Tibial nerve (tissue), 3 donors: Measurements from ENCODE around the gene AKR1C4.

ENCODE experiments used
- POLR2A ChIP-seq, 2 donors: fragments of 450-650 bp; IDR thresholded peaks; one replicate each; pipeline ENCODE4 v1.6.1; 2017; ENCODE audit warnings: antibody characterized with exemption in 2 of 2, mild to moderate bottlenecking in 2 of 2, moderate library complexity in 2 of 2
- TF ChIP-seq, protein P1 (sequence below), 5 experiments: fragments of 200-600 bp in 3 of 5; fragments of 450-650 bp in 2 of 5; sonication (generic) in 3 of 5; IDR thresholded peaks; one replicate each; pipeline ENCODE4 v1.5.1; 2016 to 2019; ENCODE audit warnings: antibody characterized with exemption in 5 of 5, mild to moderate bottlenecking in 3 of 5, moderate library complexity in 2 of 5

DNA sequence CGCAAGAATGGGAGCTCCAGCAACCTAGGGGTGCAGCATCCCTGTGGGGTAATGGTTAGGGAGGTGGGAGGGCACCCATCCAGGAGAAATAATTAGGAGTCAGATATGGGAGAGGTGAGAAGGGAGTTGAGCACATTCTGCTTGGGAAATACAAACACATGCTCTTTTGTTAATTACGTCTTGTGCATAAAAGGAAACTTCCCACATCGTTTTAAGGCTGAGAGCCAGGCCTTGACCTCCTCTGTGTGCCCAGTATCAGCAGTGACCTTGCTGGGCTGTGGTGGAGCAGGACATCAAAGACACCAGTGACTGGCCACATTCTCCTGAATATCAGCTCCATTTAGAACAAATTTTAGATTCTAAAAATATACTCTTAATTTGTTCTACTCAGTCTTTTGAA, 22.6 kb downstream of the AKR1C4 start:
- TF ChIP-seq POLR2A (IDR thresholded peaks at IDR 0.05) = no peak
- TF ChIP-seq, protein P1, sequence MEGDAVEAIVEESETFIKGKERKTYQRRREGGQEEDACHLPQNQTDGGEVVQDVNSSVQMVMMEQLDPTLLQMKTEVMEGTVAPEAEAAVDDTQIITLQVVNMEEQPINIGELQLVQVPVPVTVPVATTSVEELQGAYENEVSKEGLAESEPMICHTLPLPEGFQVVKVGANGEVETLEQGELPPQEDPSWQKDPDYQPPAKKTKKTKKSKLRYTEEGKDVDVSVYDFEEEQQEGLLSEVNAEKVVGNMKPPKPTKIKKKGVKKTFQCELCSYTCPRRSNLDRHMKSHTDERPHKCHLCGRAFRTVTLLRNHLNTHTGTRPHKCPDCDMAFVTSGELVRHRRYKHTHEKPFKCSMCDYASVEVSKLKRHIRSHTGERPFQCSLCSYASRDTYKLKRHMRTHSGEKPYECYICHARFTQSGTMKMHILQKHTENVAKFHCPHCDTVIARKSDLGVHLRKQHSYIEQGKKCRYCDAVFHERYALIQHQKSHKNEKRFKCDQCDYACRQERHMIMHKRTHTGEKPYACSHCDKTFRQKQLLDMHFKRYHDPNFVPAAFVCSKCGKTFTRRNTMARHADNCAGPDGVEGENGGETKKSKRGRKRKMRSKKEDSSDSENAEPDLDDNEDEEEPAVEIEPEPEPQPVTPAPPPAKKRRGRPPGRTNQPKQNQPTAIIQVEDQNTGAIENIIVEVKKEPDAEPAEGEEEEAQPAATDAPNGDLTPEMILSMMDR (IDR thresholded peaks at IDR 0.05) = no peak
